Measurements from ENCODE around the gene TBC1D14.
A peak's percentile ranks its signal among the peaks of the same experiment; 100 is the strongest.

TBC1D14 gene

DNA sequence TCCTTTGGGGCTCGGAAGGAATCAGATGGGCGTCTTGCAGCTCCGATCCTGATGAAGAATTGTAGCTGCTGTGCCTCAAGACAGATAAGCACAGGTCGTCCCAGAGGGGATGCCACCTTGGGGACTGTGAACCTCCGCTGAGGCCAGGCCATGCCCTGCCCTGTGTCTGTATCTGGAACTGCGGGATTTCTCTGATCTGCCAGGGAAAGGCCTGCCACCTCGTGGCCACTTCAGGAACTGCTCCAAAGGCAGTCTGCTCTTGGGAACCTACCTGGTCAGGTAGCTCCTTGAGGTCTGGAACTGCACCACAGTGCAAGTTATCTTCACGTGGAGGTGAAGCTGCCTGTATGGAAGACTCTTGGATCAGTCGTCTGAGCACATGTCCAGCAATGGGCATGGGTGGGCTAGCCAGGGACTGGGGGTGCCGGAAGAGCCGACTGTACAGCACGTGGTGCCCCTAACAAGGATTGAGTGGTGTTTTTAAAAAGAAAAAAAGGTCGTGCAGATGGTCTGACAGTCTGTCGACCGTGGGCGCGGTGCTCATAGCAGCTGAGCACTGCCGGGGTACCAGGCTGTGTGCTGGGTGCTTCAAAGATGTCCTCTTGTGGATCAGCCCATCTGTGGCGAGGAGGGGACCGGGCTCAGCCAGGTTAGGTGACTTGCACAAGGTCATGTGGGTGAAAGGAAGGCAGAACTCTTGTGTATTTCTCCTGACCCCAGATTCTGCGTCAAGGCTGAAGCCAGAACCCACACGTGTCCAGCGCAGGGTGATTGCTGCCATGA lies 161.3 kb downstream of the TBC1D14 start:
- H3K27me3 ChIP-seq (ENCODE audit: insufficient read depth, low read depth, severe bottlenecking): no peaks in the 10 kb centered on the region
- no peak overlapping the region for H3K27ac ChIP-seq
- H3K4me3 ChIP-seq (ENCODE audit: low read depth, low read length): no peak overlapping the region; the same call in 1 of the 2 replicates
- peaks cover 7% of the 10 kb centered on the region for H3K36me3 ChIP-seq
- TF ChIP-seq, protein P1, sequence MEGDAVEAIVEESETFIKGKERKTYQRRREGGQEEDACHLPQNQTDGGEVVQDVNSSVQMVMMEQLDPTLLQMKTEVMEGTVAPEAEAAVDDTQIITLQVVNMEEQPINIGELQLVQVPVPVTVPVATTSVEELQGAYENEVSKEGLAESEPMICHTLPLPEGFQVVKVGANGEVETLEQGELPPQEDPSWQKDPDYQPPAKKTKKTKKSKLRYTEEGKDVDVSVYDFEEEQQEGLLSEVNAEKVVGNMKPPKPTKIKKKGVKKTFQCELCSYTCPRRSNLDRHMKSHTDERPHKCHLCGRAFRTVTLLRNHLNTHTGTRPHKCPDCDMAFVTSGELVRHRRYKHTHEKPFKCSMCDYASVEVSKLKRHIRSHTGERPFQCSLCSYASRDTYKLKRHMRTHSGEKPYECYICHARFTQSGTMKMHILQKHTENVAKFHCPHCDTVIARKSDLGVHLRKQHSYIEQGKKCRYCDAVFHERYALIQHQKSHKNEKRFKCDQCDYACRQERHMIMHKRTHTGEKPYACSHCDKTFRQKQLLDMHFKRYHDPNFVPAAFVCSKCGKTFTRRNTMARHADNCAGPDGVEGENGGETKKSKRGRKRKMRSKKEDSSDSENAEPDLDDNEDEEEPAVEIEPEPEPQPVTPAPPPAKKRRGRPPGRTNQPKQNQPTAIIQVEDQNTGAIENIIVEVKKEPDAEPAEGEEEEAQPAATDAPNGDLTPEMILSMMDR (IDR thresholded peaks at IDR 0.05; ENCODE audit: low read depth, low read length): peak; percentile 99
- peak; percentile 90 for DNase-seq
- H3K9me3 ChIP-seq (ENCODE audit: severe bottlenecking): no peaks in the 10 kb centered on the region

DNA sequence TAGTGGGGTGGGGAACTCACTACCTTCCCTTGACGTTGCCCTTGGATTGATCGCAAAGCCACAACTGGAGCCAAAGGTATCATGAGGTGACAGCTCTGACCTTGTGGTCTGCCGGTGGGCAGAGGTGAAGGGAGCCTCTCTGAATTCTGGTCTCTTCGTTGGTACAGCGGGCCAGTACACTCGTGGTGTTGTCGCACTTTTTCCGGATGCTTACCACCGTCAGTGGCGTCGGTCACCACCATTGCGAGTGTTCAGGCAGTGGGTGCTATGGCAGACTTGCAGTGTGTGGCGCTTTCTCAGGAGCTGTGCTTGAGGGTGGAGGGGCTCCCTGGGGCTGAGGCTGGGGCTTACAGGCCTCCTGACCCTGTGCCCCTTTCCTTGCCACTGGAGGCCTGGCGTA lies 163.4 kb downstream of the TBC1D14 start:
- H3K4me3 ChIP-seq (ENCODE audit: low read depth, low read length): no peak overlapping the region
- DNase-seq: no peak
- no peak overlapping the region for H3K27ac ChIP-seq
- TF ChIP-seq, protein P1 (IDR thresholded peaks at IDR 0.05; ENCODE audit: low read depth, low read length): no peak
- H3K9me3 ChIP-seq (ENCODE audit: severe bottlenecking): no peaks in the 10 kb centered on the region
- H3K27me3 ChIP-seq (ENCODE audit: insufficient read depth, low read depth, severe bottlenecking): no peaks in the 10 kb centered on the region
- H3K36me3 ChIP-seq: no peaks in the 10 kb centered on the region

DNA sequence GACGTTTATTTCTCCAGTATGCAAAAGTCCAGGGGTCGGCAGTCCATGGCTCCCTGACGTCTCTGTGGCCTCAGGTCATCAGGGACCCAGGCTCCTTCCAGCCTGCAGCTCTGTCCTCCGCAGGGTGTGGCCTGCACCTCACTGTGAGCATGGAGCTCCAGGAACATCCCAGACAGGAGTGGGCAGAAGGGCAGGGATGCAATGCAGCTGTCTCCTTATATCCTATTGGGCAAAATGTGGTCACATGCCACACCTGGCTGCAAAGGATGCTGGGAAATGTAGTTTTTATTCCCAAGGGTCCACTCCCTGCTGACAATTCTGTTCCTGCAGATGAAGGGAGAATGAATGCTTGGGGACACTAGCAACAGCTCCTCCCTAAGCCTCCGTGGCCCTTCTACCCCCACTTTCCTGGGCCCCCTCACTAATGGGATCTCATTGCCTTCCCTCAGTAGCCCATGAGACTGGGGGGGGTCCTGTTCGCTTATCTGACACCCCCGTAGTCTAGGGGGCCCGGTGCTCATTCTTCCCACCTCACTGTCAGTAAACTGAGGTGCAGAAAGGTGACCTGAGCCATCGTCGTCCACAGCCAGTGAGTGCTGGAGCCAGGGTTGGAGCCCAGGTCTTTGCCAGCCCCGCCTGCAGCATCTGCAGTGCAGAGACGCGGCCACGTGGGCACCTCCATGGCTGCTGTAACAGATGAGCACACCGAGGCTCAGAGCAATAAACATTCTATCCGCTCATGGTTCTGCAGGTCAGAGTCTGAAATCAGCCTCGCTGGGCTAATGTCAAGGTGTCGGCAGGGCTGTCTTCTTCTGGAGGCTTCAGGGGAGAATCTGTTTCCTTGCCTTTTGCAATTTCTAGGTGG lies 164.1 kb downstream of the TBC1D14 start:
- DNase-seq: peak; percentile 70

DNA sequence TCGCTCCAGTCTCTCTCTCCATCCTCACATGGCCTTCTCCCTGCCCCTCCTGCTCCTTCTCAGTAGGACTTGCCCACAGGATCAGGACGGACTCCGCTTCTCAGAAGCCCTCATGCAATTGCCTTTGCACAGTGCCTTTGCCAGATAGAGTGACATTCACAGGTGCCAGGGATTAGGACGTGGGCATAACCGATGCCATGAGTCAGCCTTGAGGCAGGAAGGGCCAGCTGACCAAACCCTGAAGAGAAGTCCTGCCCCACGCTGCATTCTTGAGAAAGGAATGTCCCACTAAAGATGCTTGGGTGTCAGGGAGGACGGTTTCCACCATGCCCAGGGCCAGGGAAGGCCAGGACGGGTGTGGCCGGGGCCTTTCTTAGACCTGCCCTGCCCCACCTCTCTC lies 164.8 kb downstream of the TBC1D14 start:
- no peak for DNase-seq
- no peaks in the 10 kb centered on the region for H3K36me3 ChIP-seq
- H3K27ac ChIP-seq: no peak overlapping the region
- TF ChIP-seq, protein P1 (IDR thresholded peaks at IDR 0.05; ENCODE audit: low read depth, low read length): no peak
- H3K4me3 ChIP-seq (ENCODE audit: low read depth, low read length): no peak overlapping the region
- H3K27me3 ChIP-seq (ENCODE audit: insufficient read depth, low read depth, severe bottlenecking): no peaks in the 10 kb centered on the region
- H3K9me3 ChIP-seq (ENCODE audit: severe bottlenecking): no peaks in the 10 kb centered on the region

More for the DNA sequence above, 164.1 kb downstream of the TBC1D14 start:
- no peak overlapping the region for H3K27ac ChIP-seq
- no peak overlapping the region for H3K4me3 ChIP-seq (ENCODE audit: low read depth, low read length)
- H3K36me3 ChIP-seq: no peaks in the 10 kb centered on the region
- H3K27me3 ChIP-seq (ENCODE audit: insufficient read depth, low read depth, severe bottlenecking): no peaks in the 10 kb centered on the region
- TF ChIP-seq, protein P1 (IDR thresholded peaks at IDR 0.05; ENCODE audit: low read depth, low read length): no peak
- no peaks in the 10 kb centered on the region for H3K9me3 ChIP-seq (ENCODE audit: severe bottlenecking)

DNA sequence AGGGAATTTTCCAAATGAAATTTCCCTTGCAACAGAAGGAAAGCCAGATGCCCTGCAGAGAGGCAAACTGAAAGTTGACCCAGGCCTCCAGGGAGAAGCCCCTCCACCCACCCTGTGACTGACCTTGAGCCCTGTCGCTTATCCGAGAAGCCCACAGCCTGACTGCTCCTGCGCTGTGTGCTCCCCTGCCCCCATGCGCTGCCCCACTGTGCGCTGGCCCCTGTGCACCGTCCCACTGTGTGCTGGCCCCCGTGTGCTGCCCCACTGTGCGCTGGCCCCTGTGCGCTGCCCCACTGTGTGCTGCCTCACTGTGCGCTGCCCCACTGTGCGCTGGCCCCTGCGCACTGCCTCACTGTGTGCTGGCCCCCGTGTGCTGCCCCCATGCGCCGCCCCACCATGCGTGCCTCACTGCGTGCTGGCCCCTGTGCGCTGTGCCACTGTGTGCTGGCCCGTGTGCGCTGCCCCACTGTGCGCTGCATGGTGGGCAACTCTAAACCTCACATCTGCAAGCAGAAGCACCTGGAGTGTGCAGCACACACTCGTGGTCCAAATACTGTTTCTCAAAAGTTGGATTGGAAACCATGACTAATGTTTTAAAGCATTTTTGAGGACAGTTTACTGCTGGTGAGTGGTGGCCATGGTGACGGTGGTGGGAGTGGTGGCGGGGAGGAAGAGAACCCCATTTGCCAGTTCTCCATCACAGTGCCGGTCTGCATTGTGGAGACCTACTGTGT lies 166.5 kb downstream of the TBC1D14 start:
- H3K4me3 ChIP-seq (ENCODE audit: low read depth, low read length): no peak overlapping the region
- H3K27ac ChIP-seq: no peak overlapping the region
- no peaks in the 10 kb centered on the region for H3K36me3 ChIP-seq
- H3K9me3 ChIP-seq (ENCODE audit: severe bottlenecking): no peaks in the 10 kb centered on the region
- TF ChIP-seq, protein P1 (IDR thresholded peaks at IDR 0.05; ENCODE audit: low read depth, low read length): no peak
- H3K27me3 ChIP-seq (ENCODE audit: insufficient read depth, low read depth, severe bottlenecking): no peaks in the 10 kb centered on the region
- no peak for DNase-seq
